SK-N-SH (cell line): ENCODE measurements around the gene SLC51A. TPM values are rescaled to one million over a fixed set of nuclear protein-coding genes. Genes with fewer than 3 reads are reported as not detected.

ENCODE experiments used
- CTCF ChIA-PET: fragments of 300-600, 350-600 bp; formaldehyde crosslinking; extraction: SDS; loops from one replicate; lab custom pipeline; 2021; lab: Yijun Ruan, JAX
- POLR2A ChIA-PET: fragments of 350-600 bp; sonication (Branson Sonifier 250); formaldehyde crosslinking; extraction: SDS; loops from one replicate; lab custom pipeline; 2020; ENCODE audit warnings: antibody characterized with exemption, inconsistent platforms; lab: Yijun Ruan, JAX
- DNase-seq: peaks from one replicate; pipeline ENCODE4 v3.0.0; 2012
- H2AFZ ChIP-seq: fragments of 200-600 bp; sonication (generic); 2 replicates; pipeline ENCODE4 v1.8.1; 2016; ENCODE audit warnings: antibody characterized with exemption, mild to moderate bottlenecking, low read depth
- H3F3A ChIP-seq: fragments of 200-600 bp; sonication (generic); replicated peaks from 2 replicates; pipeline ENCODE3; 2016; ENCODE audit warnings: antibody characterized with exemption, mild to moderate bottlenecking; ENCODE audit not compliant: insufficient read depth
- H3K27ac ChIP-seq, 2 experiments: fragments of 200-500 bp in 1 of 2; fragments of 200-600 bp in 1 of 2; sonication (Bioruptor generic) in 1 of 2; sonication (generic), shearing (Covaris generic) in 1 of 2; 2 replicates each; pipeline versions ENCODE4 v1.5.1 to v1.6.1; 2014 to 2016; ENCODE audit warnings: low read depth in 2 of 2, inconsistent platforms in 1 of 2, low read length in 1 of 2, mild to moderate bottlenecking in 1 of 2, mixed read lengths in 1 of 2
- H3K27me3 ChIP-seq: fragments of 200-600 bp; sonication (generic), shearing (Covaris generic); 2 replicates; pipeline ENCODE4 v1.6.1; 2016; ENCODE audit warnings: mixed run types; ENCODE audit not compliant: insufficient read depth
- H3K36me3 ChIP-seq, 2 experiments: fragments of 200-500 bp in 1 of 2; fragments of 200-600 bp in 1 of 2; sonication (Bioruptor generic) in 1 of 2; sonication (generic) in 1 of 2; replicated peaks in 1 of 2; 2 replicates each; pipeline versions ENCODE3 to v1.5.1; 2014 to 2016; ENCODE audit warnings: low read length in 1 of 2, mild to moderate bottlenecking in 1 of 2; ENCODE audit not compliant: insufficient read depth in 2 of 2, control insufficient read depth in 1 of 2
- H3K4me1 ChIP-seq, 2 experiments: fragments of 200-500 bp in 1 of 2; fragments of 200-600 bp in 1 of 2; sonication (Bioruptor generic) in 1 of 2; sonication (generic), shearing (Covaris generic) in 1 of 2; 2 replicates each; pipeline versions ENCODE4 v1.5.1 to v1.6.1; 2014 to 2016; ENCODE audit warnings: low read depth in 1 of 2, low read length in 1 of 2, mixed run types in 1 of 2; ENCODE audit not compliant: insufficient read depth in 2 of 2, control insufficient read depth in 1 of 2
- H3K4me2 ChIP-seq: fragments of 200-600 bp; sonication (generic), shearing (Covaris generic); 2 replicates; pipeline ENCODE4 v1.6.1; 2017; ENCODE audit warnings: mixed run types
- H3K4me3 ChIP-seq, 2 experiments: fragments of 200-500 bp in 1 of 2; fragments of 200-600 bp in 1 of 2; sonication (Bioruptor generic) in 1 of 2; sonication (generic), shearing (Covaris generic) in 1 of 2; 2 replicates each; pipeline versions ENCODE4 v1.5.1 to v1.8.1; 2014 to 2016; ENCODE audit warnings: low read depth in 2 of 2, inconsistent platforms in 1 of 2, low read length in 1 of 2, mild to moderate bottlenecking in 1 of 2, mixed read lengths in 1 of 2, moderate library complexity in 1 of 2
- H3K79me2 ChIP-seq: fragments of 200-600 bp; sonication (generic); 2 replicates; pipeline ENCODE4 v1.8.1; 2017; ENCODE audit warnings: mild to moderate bottlenecking; ENCODE audit not compliant: insufficient read depth
- H3K9ac ChIP-seq: fragments of 200-600 bp; sonication (generic); 2 replicates; pipeline ENCODE4 v1.6.1; 2017; ENCODE audit warnings: mixed run types
- H3K9me2 ChIP-seq: fragments of 200-600 bp; sonication (generic); 2 replicates; pipeline ENCODE4 v1.6.1; 2017; ENCODE audit warnings: mixed run types
- H3K9me3 ChIP-seq: fragments of 200-600 bp; sonication (generic); 2 replicates; pipeline ENCODE4 v1.6.1; 2017; ENCODE audit warnings: mixed run types, mild to moderate bottlenecking, moderate library complexity
- H4K20me1 ChIP-seq: fragments of 200-600 bp; sonication (generic); 2 replicates; pipeline ENCODE4 v1.6.1; 2017; ENCODE audit warnings: mild to moderate bottlenecking, mixed run types; ENCODE audit not compliant: insufficient read depth
- CHD2 ChIP-seq: fragments of 150-350 bp; IDR thresholded peaks from 2 replicates; pipeline ENCODE4 v1.6.1; 2018; ENCODE audit warnings: low read length; ENCODE audit not compliant: partially characterized antibody
- CTCF ChIP-seq: fragments of 200-600 bp; sonication (generic); IDR thresholded peaks from 2 replicates; pipeline ENCODE4 v1.6.1; 2017; ENCODE audit warnings: antibody characterized with exemption, mild to moderate bottlenecking, moderate library complexity
- ELF1 ChIP-seq: IDR thresholded peaks from 2 replicates; pipeline ENCODE4 v1.4.0; 2012
- EP300 ChIP-seq, 2 experiments: IDR thresholded peaks; 2 replicates each; pipeline versions ENCODE4 v1.4.0 to v1.6.1; 2012; ENCODE audit warnings: borderline replicate concordance in 1 of 2, low read depth in 1 of 2, low read length in 1 of 2
- EZH2phosphoT487 ChIP-seq: fragments of 200-600 bp; sonication (generic); IDR thresholded peaks from 2 replicates; pipeline ENCODE4 v1.6.1; 2017; ENCODE audit warnings: low read depth, mixed run types, mild to moderate bottlenecking, antibody characterized with exemption, moderate library complexity, borderline replicate concordance
- FOSL2 ChIP-seq: IDR thresholded peaks from 2 replicates; pipeline ENCODE4 v1.4.0; 2012; ENCODE audit warnings: low read depth, mild to moderate bottlenecking, moderate library complexity, borderline replicate concordance
- FOXJ3 ChIP-seq: sonication (generic); formaldehyde crosslinking; IDR thresholded peaks from 2 replicates; pipeline ENCODE4 v1.5.1; 2020; ENCODE audit warnings: mild to moderate bottlenecking, missing genetic modification reagents
- GABPA ChIP-seq: IDR thresholded peaks from 2 replicates; pipeline ENCODE4 v1.4.0; 2012; ENCODE audit warnings: low read depth, mild to moderate bottlenecking
- GATA2 ChIP-seq: sonication (generic); formaldehyde crosslinking; IDR thresholded peaks from 2 replicates; pipeline ENCODE4 v1.5.0; 2020; ENCODE audit warnings: mild to moderate bottlenecking, missing genetic modification reagents
- IRF3 ChIP-seq: fragments of 150-350 bp; IDR thresholded peaks from 2 replicates; pipeline ENCODE4 v1.6.1; 2016; ENCODE audit warnings: mild to moderate bottlenecking, low read depth, low read length
- JUND ChIP-seq: IDR thresholded peaks from 2 replicates; pipeline ENCODE4 v1.4.0; 2012
- MAX ChIP-seq: IDR thresholded peaks from 2 replicates; pipeline ENCODE4 v1.4.0; 2012; ENCODE audit warnings: low read depth
- MXI1 ChIP-seq: IDR thresholded peaks from 2 replicates; pipeline ENCODE4 v1.6.1; 2012; ENCODE audit warnings: mild to moderate bottlenecking, low read depth, low read length, improper control_type of control experiment
- NFIC ChIP-seq: IDR thresholded peaks from 2 replicates; pipeline ENCODE4 v1.4.0; 2012; ENCODE audit warnings: borderline replicate concordance
- NRF1 ChIP-seq: IDR thresholded peaks from 2 replicates; pipeline ENCODE4 v1.6.1; 2012; ENCODE audit warnings: low read depth, mild to moderate bottlenecking, low read length
- PBX3 ChIP-seq: IDR thresholded peaks from 2 replicates; pipeline ENCODE4; 2012
- RCOR1 ChIP-seq: fragments of 150-350 bp; IDR thresholded peaks from 2 replicates; pipeline ENCODE4 v1.6.1; 2017; ENCODE audit warnings: antibody characterized with exemption, low read length
- RFX5 ChIP-seq: IDR thresholded peaks from 2 replicates; pipeline ENCODE4 v1.6.1; 2012; ENCODE audit warnings: mild to moderate bottlenecking, improper control_type of control experiment, low read length
- RXRA ChIP-seq: IDR thresholded peaks from 2 replicates; pipeline ENCODE4 v1.4.0; 2012; ENCODE audit warnings: low read depth, mild to moderate bottlenecking, borderline replicate concordance
- SIN3A ChIP-seq: IDR thresholded peaks from 2 replicates; pipeline ENCODE4 v1.6.1; 2012; ENCODE audit warnings: low read depth, mild to moderate bottlenecking, low read length, moderate library complexity, borderline replicate concordance
- SMC3 ChIP-seq: IDR thresholded peaks from 2 replicates; pipeline ENCODE4 v1.6.1; 2012; ENCODE audit warnings: low read depth, low read length, improper control_type of control experiment
- TCF12 ChIP-seq: IDR thresholded peaks from 2 replicates; pipeline ENCODE4 v1.4.0; 2012
- TEAD4 ChIP-seq: IDR thresholded peaks from 2 replicates; pipeline ENCODE4 v1.4.0; 2012; ENCODE audit warnings: mild to moderate bottlenecking, borderline replicate concordance; ENCODE audit not compliant: insufficient read depth
- USF1 ChIP-seq: IDR thresholded peaks from 2 replicates; pipeline ENCODE4 v1.4.0; 2012; ENCODE audit warnings: low read depth, borderline replicate concordance
- YY1 ChIP-seq: IDR thresholded peaks from 2 replicates; pipeline ENCODE4 v1.4.0; 2012; ENCODE audit warnings: low read depth, mild to moderate bottlenecking
- ZBTB33 ChIP-seq: IDR thresholded peaks from 2 replicates; pipeline ENCODE4 v1.4.0; 2012; ENCODE audit warnings: low read depth, borderline replicate concordance
- WGBS: methylation state at CpG from one replicate; pipeline ENCODE4 v1.1.6; 2017; ENCODE audit warnings: low lambda C conversion rate; 5-methylcytosine and 5-hydroxymethylcytosine counted together
- polyA plus RNA-seq, 3 experiments: library from polyadenylated mRNA; depleted of rRNA; stranded (reverse); fragments of >200 nt; gene quantifications; 2 replicates each; pipeline ENCODE4 v1.2.3, GENCODE V29; 2012

Gene SLC51A
- polyA plus RNA-seq, 1 of the 3 experiments (the other 2 are of a cell fraction): not detected

GRCh38 chr3:196186651-196187573 is 29.4 kb upstream of the SLC51A start:
- Histone ChIP-seq H3K4me3 (no peak overlapping the region), H3K79me2 (no peaks in the 10 kb centered on the region), H3K9me2 (no peaks in the 10 kb centered on the region), H3K9me3 (no peaks in the 10 kb centered on the region), H3K4me2 (no peak overlapping the region), H3F3A (no peaks in the 10 kb centered on the region), H4K20me1 (no peaks in the 10 kb centered on the region), H3K9ac (no peak overlapping the region), H3K4me1 (peaks cover 0 to 10% of the 10 kb centered on the region in 2 experiments; a peak in 1 of 4 replicates), H3K27ac (peak overlapping the region in 1 of 2 experiments; percentile 64; a peak in 2 of 4 replicates), H3K36me3 (no peaks in the 10 kb centered on the region), H2AFZ (no peak overlapping the region), H3K27me3 (no peaks in the 10 kb centered on the region)
- peak; percentile 83 for DNase-seq
- POLR2A ChIA-PET: interaction anchor here (0.7 to 1.3 kb wide), 2 partner anchors 38 to 106 kb away, joined by 3 read pairs; no protein-coding TSS in a partner anchor
- WGBS: 64% methylated on average over 27 of the region's 31 CpGs
- CTCF ChIA-PET: interaction anchor here (0.6 to 3.5 kb wide), 8 partner anchors 10 to 126 kb away, joined by 3 to 23 read pairs (median 3); no protein-coding TSS in a partner anchor
- TF ChIP-seq CTCF: no peak
- no peak for TF ChIP-seq FOSL2
- no peak for TF ChIP-seq EZH2phosphoT487
- peak; percentile 67; the same call in 1 of the 2 replicates for TF ChIP-seq MXI1
- no peak for TF ChIP-seq SMC3
- TF ChIP-seq ELF1: no peak
- TF ChIP-seq RFX5: no peak
- no peak for TF ChIP-seq NRF1
- TF ChIP-seq RCOR1: peak; percentile 39; the same call in 1 of the 2 replicates
- no peak for TF ChIP-seq YY1
- TF ChIP-seq MAX: no peak
- no peak for TF ChIP-seq RXRA
- TF ChIP-seq USF1: no peak
- no peak for TF ChIP-seq ZBTB33
- no peak for TF ChIP-seq GATA2 (CRISPR knock-in tag)
- TF ChIP-seq TCF12: no peak
- TF ChIP-seq GABPA: no peak
- no peak for TF ChIP-seq CHD2
- TF ChIP-seq SIN3A: no peak
- no peak for TF ChIP-seq TEAD4
- 0 out of 2 replicates have a peak, but pooled peaks have one; percentile 63 for TF ChIP-seq FOXJ3
- TF ChIP-seq PBX3: no peak
- no peak for TF ChIP-seq IRF3
- no peak for TF ChIP-seq NFIC
- no peak for TF ChIP-seq JUND
- peak in 1 of 2 experiments; percentile 28; a peak in 1 of 4 replicates for TF ChIP-seq EP300 (IDR thresholded peaks at IDR 0.05; ENCODE audit: borderline replicate concordance in 1 of 2, low read depth in 1 of 2, low read length in 1 of 2)
